ENCODE data around the gene TRAPPC2. TPM values are rescaled to one million over a fixed set of nuclear protein-coding genes. Genes with fewer than 3 reads are reported as not detected.

Gene TRAPPC2
- polyA plus RNA-seq, 1 of the 3 experiments (the other 2 are of a cell fraction): 10.4 TPM

DNA sequence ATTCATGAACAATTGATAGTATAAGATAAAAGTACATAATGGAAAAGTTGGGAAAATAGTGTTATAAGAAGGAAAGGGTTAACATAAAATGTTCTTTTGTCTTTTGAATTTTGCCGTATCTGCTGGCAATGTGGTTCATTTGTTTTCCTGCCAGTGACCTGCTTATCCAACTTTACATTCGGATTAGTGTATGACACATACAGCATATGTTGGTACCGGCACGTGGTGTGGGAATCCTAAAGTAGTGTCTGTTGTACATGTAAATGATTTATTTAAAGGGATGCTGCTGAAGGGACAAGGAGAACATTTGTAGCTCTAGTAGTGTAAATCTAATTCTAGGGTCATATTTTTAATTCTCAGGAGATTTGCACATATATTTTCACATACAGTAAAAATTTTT, 34.0 kb downstream of the TRAPPC2 start:
- CTCF ChIA-PET: no interaction called here
- no peak for TF ChIP-seq RXRA (IDR thresholded peaks at IDR 0.05; ENCODE audit: borderline replicate concordance, low read depth)
- TF ChIP-seq GATA2 (CRISPR knock-in tag; IDR thresholded peaks at IDR 0.05): no peak
- no peak for TF ChIP-seq FOSL2 (IDR thresholded peaks at IDR 0.05; ENCODE audit: borderline replicate concordance, low read depth)
- TF ChIP-seq, protein P1, sequence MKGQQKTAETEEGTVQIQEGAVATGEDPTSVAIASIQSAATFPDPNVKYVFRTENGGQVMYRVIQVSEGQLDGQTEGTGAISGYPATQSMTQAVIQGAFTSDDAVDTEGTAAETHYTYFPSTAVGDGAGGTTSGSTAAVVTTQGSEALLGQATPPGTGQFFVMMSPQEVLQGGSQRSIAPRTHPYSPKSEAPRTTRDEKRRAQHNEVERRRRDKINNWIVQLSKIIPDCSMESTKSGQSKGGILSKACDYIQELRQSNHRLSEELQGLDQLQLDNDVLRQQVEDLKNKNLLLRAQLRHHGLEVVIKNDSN (IDR thresholded peaks at IDR 0.05; ENCODE audit: borderline replicate concordance, low read depth): no peak
- no peak for TF ChIP-seq FOXM1 (IDR thresholded peaks at IDR 0.05; ENCODE audit: low read depth)
- TF ChIP-seq, protein P2, sequence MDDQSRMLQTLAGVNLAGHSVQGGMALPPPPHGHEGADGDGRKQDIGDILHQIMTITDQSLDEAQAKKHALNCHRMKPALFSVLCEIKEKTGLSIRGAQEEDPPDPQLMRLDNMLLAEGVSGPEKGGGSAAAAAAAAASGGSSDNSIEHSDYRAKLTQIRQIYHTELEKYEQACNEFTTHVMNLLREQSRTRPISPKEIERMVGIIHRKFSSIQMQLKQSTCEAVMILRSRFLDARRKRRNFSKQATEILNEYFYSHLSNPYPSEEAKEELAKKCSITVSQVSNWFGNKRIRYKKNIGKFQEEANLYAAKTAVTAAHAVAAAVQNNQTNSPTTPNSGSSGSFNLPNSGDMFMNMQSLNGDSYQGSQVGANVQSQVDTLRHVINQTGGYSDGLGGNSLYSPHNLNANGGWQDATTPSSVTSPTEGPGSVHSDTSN (IDR thresholded peaks at IDR 0.05): no peak
- Histone ChIP-seq H3K9ac (no peak overlapping the region), H3K4me2 (no peak overlapping the region), H3K9me2 (no peaks in the 10 kb centered on the region), H3F3A (replicated peaks; ENCODE audit: insufficient read depth) (no peaks in the 10 kb centered on the region), H3K27ac (ENCODE audit: low read depth in 2 of 2, low read length in 1 of 2) (no peak overlapping the region), H3K27me3 (ENCODE audit: insufficient read depth) (no peaks in the 10 kb centered on the region), H3K4me1 (ENCODE audit: control insufficient read depth in 1 of 2, insufficient read depth in 2 of 2, low read depth in 1 of 2, low read length in 1 of 2) (peaks cover 0 to 20% of the 10 kb centered on the region in 2 experiments; a peak in 1 of 4 replicates), H3K79me2 (ENCODE audit: insufficient read depth) (peaks cover 83% of the 10 kb centered on the region), H3K9me3 (no peaks in the 10 kb centered on the region), H2AFZ (ENCODE audit: low read depth) (no peak overlapping the region), H4K20me1 (ENCODE audit: insufficient read depth) (peaks cover 35% of the 10 kb centered on the region), H3K36me3 (replicated peaks in 1 of 2; ENCODE audit: control insufficient read depth in 1 of 2, insufficient read depth in 2 of 2, low read length in 1 of 2) (peaks cover 2 to 3% of the 10 kb centered on the region in 2 experiments), H3K4me3 (ENCODE audit: low read depth in 2 of 2, low read length in 1 of 2) (no peak overlapping the region)
- 83% methylated on average over 4 of the region's 4 CpGs for WGBS (ENCODE audit: low lambda C conversion rate)
- no peak for DNase-seq
- POLR2A ChIA-PET: no interaction called here

DNA sequence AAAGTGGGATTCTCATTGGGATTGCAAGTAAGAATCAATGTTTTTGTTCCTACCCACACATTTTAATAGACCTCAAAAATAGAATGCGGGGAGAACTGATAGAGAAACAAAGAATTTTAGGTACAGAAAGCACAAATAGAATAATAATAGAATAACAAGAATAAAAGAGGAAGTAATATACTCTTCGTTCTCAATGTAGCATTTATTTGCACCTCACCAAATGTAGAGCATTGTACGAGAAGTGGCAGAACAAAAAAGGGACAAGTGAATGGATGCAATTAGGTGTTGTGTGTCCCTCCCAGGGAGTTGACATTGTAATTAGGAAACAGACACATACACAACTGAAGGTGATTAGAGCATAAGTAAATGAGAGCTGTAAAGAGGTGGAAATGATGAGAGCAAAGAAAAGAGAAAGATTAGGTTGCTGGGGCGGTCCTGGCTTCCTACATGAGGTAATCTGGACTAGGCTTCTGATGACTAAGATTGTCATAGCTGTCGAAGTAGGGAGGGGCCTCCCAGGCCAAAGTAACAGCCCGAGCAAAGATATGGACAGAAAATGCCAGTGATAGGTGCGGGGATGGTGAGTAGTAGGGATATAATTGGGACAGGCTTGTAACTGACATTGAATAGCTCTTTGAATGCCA, 35.1 kb downstream of the TRAPPC2 start:
- H3K79me2 ChIP-seq (ENCODE audit: insufficient read depth): peaks cover 84% of the 10 kb centered on the region
- H3F3A ChIP-seq (replicated peaks; ENCODE audit: insufficient read depth): no peaks in the 10 kb centered on the region
- DNase-seq: no peak
- peaks cover 2 to 23% of the 10 kb centered on the region in 2 experiments; a peak in 2 of 4 replicates for H3K4me1 ChIP-seq (ENCODE audit: control insufficient read depth in 1 of 2, insufficient read depth in 2 of 2, low read depth in 1 of 2, low read length in 1 of 2)
- no peak overlapping the region for H3K27ac ChIP-seq (ENCODE audit: low read depth in 2 of 2, low read length in 1 of 2)
- no peak for TF ChIP-seq RXRA (IDR thresholded peaks at IDR 0.05; ENCODE audit: borderline replicate concordance, low read depth)
- TF ChIP-seq EP300 (IDR thresholded peaks at IDR 0.05; ENCODE audit: borderline replicate concordance in 1 of 2, low read depth in 1 of 2, low read length in 1 of 2): no peak
- TF ChIP-seq, protein P3, sequence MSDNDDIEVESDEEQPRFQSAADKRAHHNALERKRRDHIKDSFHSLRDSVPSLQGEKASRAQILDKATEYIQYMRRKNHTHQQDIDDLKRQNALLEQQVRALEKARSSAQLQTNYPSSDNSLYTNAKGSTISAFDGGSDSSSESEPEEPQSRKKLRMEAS (IDR thresholded peaks at IDR 0.05; ENCODE audit: low read depth): no peak
- no peak for TF ChIP-seq RCOR1 (IDR thresholded peaks at IDR 0.05; ENCODE audit: low read length)
- TF ChIP-seq, protein P2 (IDR thresholded peaks at IDR 0.05): no peak
- TF ChIP-seq RFX5 (IDR thresholded peaks at IDR 0.05; ENCODE audit: low read length): no peak
- CTCF ChIA-PET: interaction anchor here (0.6 kb wide), 1 partner anchor 1365 kb away, joined by 3 read pairs; no protein-coding TSS in a partner anchor
- POLR2A ChIA-PET: no interaction called here
- H3K9me3 ChIP-seq: no peaks in the 10 kb centered on the region
- no peaks in the 10 kb centered on the region for H3K36me3 ChIP-seq (replicated peaks in 1 of 2; ENCODE audit: control insufficient read depth in 1 of 2, insufficient read depth in 2 of 2, low read length in 1 of 2)
- H3K4me3 ChIP-seq (ENCODE audit: low read depth in 2 of 2, low read length in 1 of 2): no peak overlapping the region
- peaks cover 39% of the 10 kb centered on the region for H4K20me1 ChIP-seq (ENCODE audit: insufficient read depth)
- WGBS (ENCODE audit: low lambda C conversion rate): 92% methylated on average over 7 of the region's 7 CpGs
- H3K4me2 ChIP-seq: no peak overlapping the region
- no peak overlapping the region for H2AFZ ChIP-seq (ENCODE audit: low read depth)
- H3K9me2 ChIP-seq: no peaks in the 10 kb centered on the region
- no peaks in the 10 kb centered on the region for H3K27me3 ChIP-seq (ENCODE audit: insufficient read depth)
- no peak overlapping the region for H3K9ac ChIP-seq
